ENCODE data around the gene POLR1D. TPM values are rescaled to one million over a fixed set of nuclear protein-coding genes. Genes with fewer than 3 reads are reported as not detected.

POLR1D gene
- total and polyA plus RNA-seq, 8 donors: 43.7 to 230 (median 139) TPM

GRCh38 chr13:27666951-27667350 is 45.3 kb downstream of the POLR1D start:
- Histone ChIP-seq H3K4me3 (no peak overlapping the region), H3K4me1 (peaks cover 0 to 11% (median 2%) of the 10 kb centered on the region in 4 donors), H3K27me3 (no peaks in the 10 kb centered on the region), H3K27ac (no peak overlapping the region), H3K36me3 (peaks cover 7 to 21% (median 18%) of the 10 kb centered on the region in 4 donors), H3K9me3 (no peaks in the 10 kb centered on the region)
- DNase-seq: no peak
- TF ChIP-seq POLR2A (IDR thresholded peaks at IDR 0.05) (no peak), POLR2AphosphoS5 (IDR thresholded peaks at IDR 0.05) (no peak), CTCF (IDR thresholded peaks at IDR 0.05) (no peak), EP300 (IDR thresholded peaks at IDR 0.05) (no peak)
- WGBS, 5 donors: 74 to 98% (median 96%) methylated on average over 3 of the region's 3 CpGs
- intact Hi-C loops (cut with DNase I; ENCODE audit: low total_unique reads): no loop called here

GRCh38 chr13:27667946-27668345 is 46.3 kb downstream of the POLR1D start:
- Histone ChIP-seq H3K27me3 (no peaks in the 10 kb centered on the region), H3K4me1 (peaks cover 0 to 2% (median 0%) of the 10 kb centered on the region in 4 donors), H3K9me3 (no peaks in the 10 kb centered on the region), H3K4me3 (no peak overlapping the region), H3K27ac (no peak overlapping the region), H3K36me3 (peaks cover 7 to 21% (median 18%) of the 10 kb centered on the region in 4 donors)
- WGBS, 5 donors: 40 to 66% (median 44%) methylated on average over 2 of the region's 2 CpGs
- TF ChIP-seq POLR2A (IDR thresholded peaks at IDR 0.05) (no peak), POLR2AphosphoS5 (IDR thresholded peaks at IDR 0.05) (no peak), CTCF (IDR thresholded peaks at IDR 0.05) (no peak), EP300 (IDR thresholded peaks at IDR 0.05) (no peak)
- intact Hi-C loops (cut with DNase I; ENCODE audit: low total_unique reads): no loop called here
- DNase-seq: no peak

- TF ChIP-seq EP300 (IDR thresholded peaks at IDR 0.05): no peak
- TF ChIP-seq POLR2AphosphoS5 (IDR thresholded peaks at IDR 0.05): no peak
- TF ChIP-seq POLR2A (IDR thresholded peaks at IDR 0.05): no peak
- TF ChIP-seq CTCF (IDR thresholded peaks at IDR 0.05): no peak
These were observed 49.2 kb downstream of the POLR1D start for GRCh38 chr13:27670861-27671260.

GRCh38 chr13:27672025-27672424 is 50.3 kb downstream of the POLR1D start:
- no peak for DNase-seq
- Histone ChIP-seq H3K4me1 (no peaks in the 10 kb centered on the region), H3K27ac (no peak overlapping the region), H3K9me3 (no peaks in the 10 kb centered on the region), H3K4me3 (no peak overlapping the region), H3K36me3 (peaks cover 0 to 7% (median 3%) of the 10 kb centered on the region in 4 donors), H3K27me3 (no peaks in the 10 kb centered on the region)
- 87 to 100% (median 93%) methylated on average over 1 of the region's 1 CpG for WGBS, 5 donors
- TF ChIP-seq CTCF (IDR thresholded peaks at IDR 0.05) (no peak), POLR2A (IDR thresholded peaks at IDR 0.05) (no peak), EP300 (IDR thresholded peaks at IDR 0.05) (no peak), POLR2AphosphoS5 (IDR thresholded peaks at IDR 0.05) (no peak)
- intact Hi-C loops (cut with DNase I; ENCODE audit: low total_unique reads): no loop called here

More at GRCh38 chr13:27670861-27671260, 49.2 kb downstream of the POLR1D start:
- intact Hi-C loops (cut with DNase I; ENCODE audit: low total_unique reads): no loop called here
- Histone ChIP-seq H3K4me3 (no peak overlapping the region), H3K4me1 (no peaks in the 10 kb centered on the region), H3K27ac (no peak overlapping the region), H3K36me3 (peaks cover 4 to 16% (median 14%) of the 10 kb centered on the region in 4 donors), H3K9me3 (no peaks in the 10 kb centered on the region), H3K27me3 (no peaks in the 10 kb centered on the region)
- WGBS, 5 donors: 65 to 81% (median 74%) methylated on average over 1 of the region's 1 CpG
- no peak for DNase-seq

Other genes with a start within 250 kb of the POLR1D start
- gene GTF3A, start 197.3 kb upstream of the POLR1D start, total RNA-seq: 100 to 1,000 TPM in 1 of 5 donors, 10 to 100 TPM in 4; 53.4 to 220 (median 57.6) TPM
- 100 to 1,000 TPM; 141 to 216 (median 193) TPM for gene GTF3A, start 197.3 kb upstream of the POLR1D start, polyA plus RNA-seq
- 10 to 100 TPM; 20.5 to 91.6 (median 35.2) TPM for gene MTIF3, start 171.3 kb upstream of the POLR1D start, total RNA-seq
- 100 to 1,000 TPM in 1 of 3 donors, 10 to 100 TPM in 2; 81.7 to 139 (median 99.4) TPM for gene MTIF3, start 171.3 kb upstream of the POLR1D start, polyA plus RNA-seq
- 10 to 100 TPM in 3 of 5 donors, 1 to 10 TPM in 2; 3.5 to 35.7 (median 17.8) TPM for gene LNX2, start 1.4 kb upstream of the POLR1D start, total RNA-seq
- 10 to 100 TPM in 1 of 3 donors, 1 to 10 TPM in 2; 4.2 to 10.8 (median 7.8) TPM for gene LNX2, start 1.4 kb upstream of the POLR1D start, polyA plus RNA-seq
- gene GSX1, start 170.6 kb downstream of the POLR1D start, total RNA-seq: not detected
- gene GSX1, start 170.6 kb downstream of the POLR1D start, polyA plus RNA-seq: not detected